Ishikawa (cell line): ENCODE measurements around the gene NFE2L2.

Experiments used
- CEBPB ChIP-seq: IDR thresholded peaks from 2 replicates; pipeline ENCODE4 v1.6.1; 2012
- CREB1 ChIP-seq: IDR thresholded peaks from 2 replicates; pipeline ENCODE4 v1.6.1; 2012; ENCODE audit warnings: low read depth
- EGR1 ChIP-seq: IDR thresholded peaks from 2 replicates; pipeline ENCODE4 v1.6.1; 2012
- EP300 ChIP-seq: IDR thresholded peaks from 2 replicates; pipeline ENCODE4 v1.6.1; 2012; ENCODE audit warnings: borderline replicate concordance
- FOXM1 ChIP-seq: IDR thresholded peaks from 2 replicates; pipeline ENCODE4 v1.6.1; 2012; ENCODE audit warnings: low read depth, borderline replicate concordance
- NFIC ChIP-seq: IDR thresholded peaks from 2 replicates; pipeline ENCODE4 v1.6.1; 2012
- RAD21 ChIP-seq: IDR thresholded peaks from 2 replicates; pipeline ENCODE4 v1.6.1; 2012; ENCODE audit warnings: low read depth
- TAF1 ChIP-seq: IDR thresholded peaks from 2 replicates; pipeline ENCODE4 v1.6.1; 2012; ENCODE audit warnings: low read depth, mild to moderate bottlenecking
- TCF12 ChIP-seq: IDR thresholded peaks from 2 replicates; pipeline ENCODE4 v1.6.1; 2012; ENCODE audit warnings: low read depth
- YY1 ChIP-seq: IDR thresholded peaks from 2 replicates; pipeline ENCODE4 v1.6.1; 2012; ENCODE audit warnings: low read depth
- ZBTB7A ChIP-seq: IDR thresholded peaks from 2 replicates; pipeline ENCODE4 v1.6.1; 2012; ENCODE audit warnings: low read depth
- TF ChIP-seq, protein P1 (sequence below): IDR thresholded peaks from 2 replicates; pipeline ENCODE4 v1.6.1; 2012; ENCODE audit warnings: low read depth, mild to moderate bottlenecking
- TF ChIP-seq, protein P2 (sequence below): IDR thresholded peaks from 2 replicates; pipeline ENCODE4 v1.6.1; 2012
- TF ChIP-seq, protein P3 (sequence below): IDR thresholded peaks from 2 replicates; pipeline ENCODE4 v1.6.1; 2012

Gene NFE2L2

DNA sequence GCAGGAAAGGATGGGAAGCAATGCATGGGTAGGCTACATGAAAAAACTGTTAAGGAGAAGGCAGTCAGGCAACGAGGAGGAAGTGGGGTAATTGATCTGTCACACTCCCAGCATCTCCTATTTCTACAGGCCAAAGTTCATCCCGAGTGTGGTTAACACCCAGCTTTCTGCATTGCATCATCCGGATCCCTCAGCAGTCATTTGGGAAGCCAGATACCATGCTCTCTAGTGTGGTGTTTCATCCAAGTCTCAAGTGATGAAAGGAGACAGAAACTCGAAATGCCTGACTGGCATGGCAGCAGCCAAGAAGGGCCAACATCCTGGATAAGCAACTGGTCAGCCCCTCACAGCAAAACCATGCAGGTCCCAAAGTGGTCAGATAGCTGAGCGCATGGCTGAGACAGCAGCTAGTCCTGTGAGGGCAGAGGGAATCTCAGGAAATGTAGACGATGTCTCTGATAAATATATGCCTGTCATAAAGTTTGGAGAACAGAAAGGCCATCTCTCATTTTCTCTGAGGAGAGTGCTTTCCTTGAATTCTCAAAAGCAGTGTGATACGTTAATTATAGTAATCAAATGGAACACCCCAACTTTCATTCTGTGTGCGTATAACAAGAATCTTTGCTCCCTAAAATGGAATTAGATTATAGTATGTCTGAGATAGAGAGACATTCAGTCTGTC, 76.8 kb downstream of the NFE2L2 start:
- TF ChIP-seq YY1 = no peak
- no peak for TF ChIP-seq ZBTB7A
- TF ChIP-seq, protein P1, sequence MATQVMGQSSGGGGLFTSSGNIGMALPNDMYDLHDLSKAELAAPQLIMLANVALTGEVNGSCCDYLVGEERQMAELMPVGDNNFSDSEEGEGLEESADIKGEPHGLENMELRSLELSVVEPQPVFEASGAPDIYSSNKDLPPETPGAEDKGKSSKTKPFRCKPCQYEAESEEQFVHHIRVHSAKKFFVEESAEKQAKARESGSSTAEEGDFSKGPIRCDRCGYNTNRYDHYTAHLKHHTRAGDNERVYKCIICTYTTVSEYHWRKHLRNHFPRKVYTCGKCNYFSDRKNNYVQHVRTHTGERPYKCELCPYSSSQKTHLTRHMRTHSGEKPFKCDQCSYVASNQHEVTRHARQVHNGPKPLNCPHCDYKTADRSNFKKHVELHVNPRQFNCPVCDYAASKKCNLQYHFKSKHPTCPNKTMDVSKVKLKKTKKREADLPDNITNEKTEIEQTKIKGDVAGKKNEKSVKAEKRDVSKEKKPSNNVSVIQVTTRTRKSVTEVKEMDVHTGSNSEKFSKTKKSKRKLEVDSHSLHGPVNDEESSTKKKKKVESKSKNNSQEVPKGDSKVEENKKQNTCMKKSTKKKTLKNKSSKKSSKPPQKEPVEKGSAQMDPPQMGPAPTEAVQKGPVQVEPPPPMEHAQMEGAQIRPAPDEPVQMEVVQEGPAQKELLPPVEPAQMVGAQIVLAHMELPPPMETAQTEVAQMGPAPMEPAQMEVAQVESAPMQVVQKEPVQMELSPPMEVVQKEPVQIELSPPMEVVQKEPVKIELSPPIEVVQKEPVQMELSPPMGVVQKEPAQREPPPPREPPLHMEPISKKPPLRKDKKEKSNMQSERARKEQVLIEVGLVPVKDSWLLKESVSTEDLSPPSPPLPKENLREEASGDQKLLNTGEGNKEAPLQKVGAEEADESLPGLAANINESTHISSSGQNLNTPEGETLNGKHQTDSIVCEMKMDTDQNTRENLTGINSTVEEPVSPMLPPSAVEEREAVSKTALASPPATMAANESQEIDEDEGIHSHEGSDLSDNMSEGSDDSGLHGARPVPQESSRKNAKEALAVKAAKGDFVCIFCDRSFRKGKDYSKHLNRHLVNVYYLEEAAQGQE = no peak
- no peak for TF ChIP-seq CREB1
- TF ChIP-seq EP300 = no peak

DNA sequence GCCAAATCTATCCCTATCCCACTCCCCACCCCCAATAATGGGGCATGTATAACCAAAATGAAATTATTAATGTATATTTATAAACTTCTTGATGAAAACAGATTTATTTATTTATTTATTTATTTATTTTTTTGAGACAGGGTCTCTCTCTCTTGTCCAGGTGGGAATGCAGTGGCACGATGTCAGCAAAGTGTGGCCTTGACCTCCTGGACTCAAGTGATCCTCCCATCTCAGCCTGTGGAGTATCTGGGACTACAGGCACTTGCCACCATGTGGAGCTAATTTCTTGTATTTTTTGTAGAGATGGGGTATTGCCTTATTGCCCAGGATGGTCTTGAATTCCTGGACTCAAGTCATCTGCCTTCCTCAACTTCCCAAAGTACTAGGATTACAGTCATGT, 79.9 kb downstream of the NFE2L2 start:
- TF ChIP-seq TAF1 (no peak), TCF12 (no peak), EGR1 (no peak), FOXM1 (no peak), CEBPB (no peak), YY1 (no peak), RAD21 (no peak), EP300 (no peak), CREB1 (no peak), NFIC (no peak), ZBTB7A (no peak)
- TF ChIP-seq, protein P2, sequence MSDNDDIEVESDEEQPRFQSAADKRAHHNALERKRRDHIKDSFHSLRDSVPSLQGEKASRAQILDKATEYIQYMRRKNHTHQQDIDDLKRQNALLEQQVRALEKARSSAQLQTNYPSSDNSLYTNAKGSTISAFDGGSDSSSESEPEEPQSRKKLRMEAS = no peak
- TF ChIP-seq, protein P1 = no peak
- TF ChIP-seq, protein P3, sequence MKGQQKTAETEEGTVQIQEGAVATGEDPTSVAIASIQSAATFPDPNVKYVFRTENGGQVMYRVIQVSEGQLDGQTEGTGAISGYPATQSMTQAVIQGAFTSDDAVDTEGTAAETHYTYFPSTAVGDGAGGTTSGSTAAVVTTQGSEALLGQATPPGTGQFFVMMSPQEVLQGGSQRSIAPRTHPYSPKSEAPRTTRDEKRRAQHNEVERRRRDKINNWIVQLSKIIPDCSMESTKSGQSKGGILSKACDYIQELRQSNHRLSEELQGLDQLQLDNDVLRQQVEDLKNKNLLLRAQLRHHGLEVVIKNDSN = no peak

DNA sequence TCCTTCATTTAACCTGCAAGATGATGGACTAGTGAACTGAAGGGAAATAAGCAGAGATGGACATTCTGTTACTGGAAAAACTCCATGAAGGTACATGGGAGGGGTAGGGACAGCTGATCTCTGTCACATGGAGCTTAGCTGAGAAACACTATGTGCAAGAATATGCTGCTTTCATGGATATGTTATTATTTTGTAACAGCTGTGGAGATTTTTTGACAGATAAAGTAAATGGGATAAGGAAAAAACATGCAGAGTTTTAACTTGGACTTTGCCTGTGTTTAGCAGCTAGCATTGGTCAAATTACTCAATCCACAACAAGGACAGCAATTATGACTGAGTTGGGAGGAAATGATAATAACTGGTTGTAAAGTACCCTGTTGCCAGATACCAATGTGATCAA, 80.7 kb downstream of the NFE2L2 start:
- TF ChIP-seq CEBPB = no peak
- no peak for TF ChIP-seq FOXM1
- TF ChIP-seq TCF12 = no peak
- TF ChIP-seq YY1 = no peak
- TF ChIP-seq CREB1 = no peak
- TF ChIP-seq, protein P2 = no peak
- TF ChIP-seq, protein P3 = no peak
